ENCODE data around the gene GNG7.

DNA sequence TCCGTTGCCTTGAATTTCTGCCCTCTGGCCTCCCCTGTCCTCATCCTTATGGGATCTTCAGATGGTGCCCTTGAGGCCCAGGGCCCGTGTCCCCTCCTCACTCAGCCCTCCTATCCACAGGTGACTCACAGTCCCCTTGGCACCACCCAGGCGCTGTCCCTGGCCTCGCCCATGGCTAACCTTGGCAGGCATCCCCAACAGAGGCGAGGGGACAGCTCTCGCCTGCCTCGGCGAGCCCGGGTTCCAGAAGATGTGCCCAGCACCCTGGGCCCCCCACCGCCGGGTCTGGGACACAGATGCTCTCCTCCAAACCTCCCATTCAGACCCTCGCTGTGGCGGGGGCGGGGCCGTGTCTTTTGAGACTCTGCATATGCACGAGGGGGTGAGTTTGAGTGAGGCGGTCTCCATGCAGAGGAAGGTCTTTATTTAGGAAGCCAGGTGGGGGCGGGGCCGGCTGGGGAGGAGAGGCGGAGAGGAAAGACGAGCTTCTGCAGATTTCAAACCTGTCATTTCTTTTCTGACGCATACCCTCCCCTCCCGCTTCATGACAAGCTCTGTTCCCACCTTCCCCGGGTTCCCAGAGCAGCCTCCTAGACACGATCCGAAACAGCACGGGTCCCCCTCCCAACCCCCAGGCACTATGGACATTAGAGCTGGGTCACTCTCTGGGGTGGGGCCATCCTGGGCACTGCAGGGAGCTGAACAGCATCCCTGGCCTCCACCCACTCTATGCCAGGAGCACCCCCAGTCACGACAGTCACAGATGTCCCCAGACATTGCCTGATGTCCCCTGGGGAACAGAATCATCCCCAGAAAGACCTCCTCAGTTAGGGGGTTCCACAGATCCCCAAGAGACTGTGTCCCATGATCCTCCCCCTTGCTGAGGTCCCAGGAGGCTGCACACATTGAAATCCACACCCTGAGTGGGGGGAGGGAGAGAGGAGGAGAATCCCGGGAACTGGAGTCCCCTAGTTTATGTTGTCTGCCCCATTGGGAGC lies 48.5 kb downstream of the GNG7 start:
- TF ChIP-seq, protein P1, sequence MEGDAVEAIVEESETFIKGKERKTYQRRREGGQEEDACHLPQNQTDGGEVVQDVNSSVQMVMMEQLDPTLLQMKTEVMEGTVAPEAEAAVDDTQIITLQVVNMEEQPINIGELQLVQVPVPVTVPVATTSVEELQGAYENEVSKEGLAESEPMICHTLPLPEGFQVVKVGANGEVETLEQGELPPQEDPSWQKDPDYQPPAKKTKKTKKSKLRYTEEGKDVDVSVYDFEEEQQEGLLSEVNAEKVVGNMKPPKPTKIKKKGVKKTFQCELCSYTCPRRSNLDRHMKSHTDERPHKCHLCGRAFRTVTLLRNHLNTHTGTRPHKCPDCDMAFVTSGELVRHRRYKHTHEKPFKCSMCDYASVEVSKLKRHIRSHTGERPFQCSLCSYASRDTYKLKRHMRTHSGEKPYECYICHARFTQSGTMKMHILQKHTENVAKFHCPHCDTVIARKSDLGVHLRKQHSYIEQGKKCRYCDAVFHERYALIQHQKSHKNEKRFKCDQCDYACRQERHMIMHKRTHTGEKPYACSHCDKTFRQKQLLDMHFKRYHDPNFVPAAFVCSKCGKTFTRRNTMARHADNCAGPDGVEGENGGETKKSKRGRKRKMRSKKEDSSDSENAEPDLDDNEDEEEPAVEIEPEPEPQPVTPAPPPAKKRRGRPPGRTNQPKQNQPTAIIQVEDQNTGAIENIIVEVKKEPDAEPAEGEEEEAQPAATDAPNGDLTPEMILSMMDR (IDR thresholded peaks at IDR 0.05): no peak
- no peak for TF ChIP-seq POLR2A (IDR thresholded peaks at IDR 0.05)

All from testis (tissue), 2 donors.